NCI-H748 treated with DMSO at 0.1 percent for 48 hours (cell line): Measurements from ENCODE around the gene THSD7B.
"Not testable (repeated sequence)": the region's sequence is repeated elsewhere in the genome, so short reads cannot be mapped to it uniquely, and the experiment has no call there.

ENCODE experiments used
- DNase-seq: peaks from one replicate; lab custom pipeline; 2025; lab: John Stamatoyannopoulos, UW

Gene THSD7B

DNA sequence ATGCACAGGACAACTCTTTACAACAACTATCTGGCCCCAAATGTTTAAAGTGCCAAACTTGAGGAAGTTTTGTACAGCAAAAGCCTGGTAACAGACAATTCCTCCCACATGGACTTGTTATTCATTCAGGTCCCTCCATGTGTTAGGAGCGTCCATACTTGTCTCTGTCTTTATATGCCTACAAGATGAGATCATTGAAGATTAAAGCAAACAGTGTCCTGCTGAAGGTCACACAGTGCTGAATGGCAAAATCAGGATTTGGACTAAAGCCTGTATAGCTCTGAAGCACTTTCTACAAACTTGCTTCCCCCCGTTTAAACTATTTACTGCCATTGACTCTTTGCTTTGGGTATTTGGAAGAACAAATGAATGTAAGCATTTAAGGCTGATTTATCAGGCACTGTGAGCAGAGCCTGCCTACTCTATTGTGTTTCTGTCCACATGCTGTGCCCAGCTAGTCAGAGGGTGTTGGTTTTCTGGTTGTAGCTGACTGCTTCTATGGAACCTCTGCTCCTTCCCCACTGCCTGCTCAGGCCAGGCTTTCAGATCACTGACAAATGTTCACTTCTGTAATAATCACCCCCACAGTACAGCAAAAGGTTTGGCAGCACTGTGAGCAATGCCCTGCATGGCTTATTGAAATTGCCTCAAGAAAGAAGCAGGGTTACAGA lies 274.3 kb downstream of the THSD7B start:
- no peak for DNase-seq

DNA sequence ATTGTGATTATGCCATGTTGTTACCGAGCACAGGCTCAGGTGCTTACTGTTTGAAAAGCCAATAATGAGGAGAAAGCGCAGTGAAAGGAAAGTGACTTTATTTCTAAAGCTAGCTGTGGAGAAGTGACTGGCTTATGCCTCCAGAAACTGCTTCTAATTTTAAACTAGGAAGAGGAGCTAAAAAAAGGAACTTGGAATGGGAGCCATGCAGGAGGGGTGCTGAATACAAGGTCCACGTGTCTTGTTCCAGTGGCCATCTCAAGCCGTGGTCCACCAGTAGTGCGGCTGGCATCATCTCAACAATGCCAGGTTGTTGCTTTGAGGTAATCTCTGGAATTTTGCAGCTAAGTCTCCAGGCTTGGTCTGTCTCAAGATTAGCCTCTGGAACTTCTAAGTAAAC lies 282.0 kb downstream of the THSD7B start:
- DNase-seq: no peak

DNA sequence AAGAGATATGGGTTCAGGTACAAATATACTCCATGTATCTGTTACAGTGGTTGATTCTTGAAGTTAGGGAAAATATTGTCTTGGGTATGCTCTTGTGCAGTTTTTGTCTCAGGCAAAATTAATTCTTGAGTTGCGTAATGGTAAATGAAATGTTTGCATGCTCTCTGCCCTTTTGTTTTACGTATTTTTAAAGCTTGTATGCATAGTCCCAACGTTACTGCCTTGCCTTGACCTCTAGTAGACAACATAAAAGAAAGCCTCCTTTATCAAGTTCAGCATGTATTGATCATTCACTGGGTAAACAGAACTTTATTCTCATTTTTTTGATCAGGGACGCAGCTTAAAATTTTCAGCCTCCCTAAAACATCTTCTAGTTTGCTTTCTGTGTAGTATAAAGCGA lies 283.1 kb downstream of the THSD7B start:
- no peak for DNase-seq

DNA sequence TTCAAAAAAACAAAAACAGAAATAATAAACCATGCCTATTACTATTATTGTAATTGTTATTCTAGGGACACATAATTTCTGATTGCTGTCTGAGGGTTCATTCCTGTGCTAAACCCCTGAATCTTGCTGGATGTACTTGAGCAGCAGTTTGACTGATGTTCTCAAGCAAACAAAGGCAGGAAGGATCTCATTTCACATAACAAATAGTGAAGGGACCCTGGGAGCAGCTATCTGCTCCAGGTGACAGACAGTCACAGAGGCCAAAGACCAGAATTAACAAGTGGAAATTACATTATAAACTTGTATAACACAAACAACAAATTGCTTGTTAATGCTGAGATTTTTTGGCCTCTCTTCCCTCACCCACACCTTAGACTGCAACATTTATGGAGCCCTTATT lies 284.2 kb downstream of the THSD7B start:
- no peak for DNase-seq

DNA sequence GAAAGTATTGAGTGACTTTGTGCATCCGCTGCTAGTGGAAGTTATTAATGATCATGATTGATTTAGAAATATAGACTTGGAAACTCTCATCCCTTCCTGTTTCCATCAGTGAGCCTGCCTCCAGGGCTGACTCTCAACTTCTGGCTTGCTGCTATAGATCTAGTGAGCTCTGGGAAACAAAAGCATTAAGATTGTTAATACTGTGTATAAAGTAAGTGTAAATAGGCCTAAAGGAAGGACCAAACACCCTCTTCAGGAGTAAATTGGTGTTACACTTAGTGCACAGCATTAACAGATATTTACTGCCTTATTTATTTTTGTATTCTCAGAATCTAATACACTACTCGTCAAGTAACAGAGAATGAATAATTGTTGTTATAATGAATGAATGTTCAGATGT lies 285.6 kb downstream of the THSD7B start:
- DNase-seq: no peak

DNA sequence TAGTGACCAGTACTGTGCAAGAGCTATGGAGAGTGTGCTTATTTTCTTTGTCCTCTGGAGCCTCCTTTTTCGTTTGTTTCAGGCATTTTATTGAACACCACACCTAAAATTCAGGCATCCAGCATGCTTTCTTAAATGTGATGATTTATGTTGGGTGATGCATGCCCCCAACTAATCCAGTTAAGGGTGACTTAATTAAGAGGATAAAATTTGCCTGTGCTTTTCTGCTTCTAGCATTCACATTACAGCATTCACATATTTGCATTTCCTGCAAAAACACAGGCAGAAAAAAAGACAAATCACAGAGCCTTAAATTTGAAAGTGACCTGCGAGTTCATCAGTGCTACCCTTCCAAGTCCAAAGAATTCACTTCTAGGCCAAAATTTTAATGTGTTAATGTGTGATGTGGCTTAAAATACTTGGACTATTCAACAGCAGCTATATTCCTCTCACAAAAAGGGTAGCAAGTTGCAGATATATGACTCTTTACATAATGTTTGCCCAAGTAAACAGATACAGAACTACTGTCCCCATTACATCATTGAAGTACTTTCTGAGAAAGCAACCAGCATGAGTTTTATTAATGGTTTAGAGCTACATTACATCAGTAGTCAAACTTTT lies 286.5 kb downstream of the THSD7B start:
- DNase-seq: no peak

DNA sequence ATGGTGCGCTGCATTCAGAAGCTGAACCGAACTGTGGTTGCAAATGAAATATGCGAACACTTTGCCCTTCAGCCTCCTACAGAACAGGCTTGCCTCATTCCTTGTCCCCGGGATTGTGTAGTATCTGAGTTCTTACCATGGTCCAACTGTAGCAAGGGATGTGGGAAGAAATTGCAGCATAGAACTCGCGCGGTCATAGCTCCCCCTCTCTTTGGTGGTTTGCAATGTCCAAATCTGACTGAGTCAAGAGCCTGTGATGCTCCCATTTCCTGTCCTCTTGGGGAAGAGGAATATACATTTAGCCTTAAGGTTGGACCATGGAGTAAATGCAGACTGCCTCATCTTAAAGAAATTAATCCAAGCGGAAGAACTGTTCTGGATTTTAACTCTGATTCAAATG lies 291.4 kb downstream of the THSD7B start:
- DNase-seq: no peak

DNA sequence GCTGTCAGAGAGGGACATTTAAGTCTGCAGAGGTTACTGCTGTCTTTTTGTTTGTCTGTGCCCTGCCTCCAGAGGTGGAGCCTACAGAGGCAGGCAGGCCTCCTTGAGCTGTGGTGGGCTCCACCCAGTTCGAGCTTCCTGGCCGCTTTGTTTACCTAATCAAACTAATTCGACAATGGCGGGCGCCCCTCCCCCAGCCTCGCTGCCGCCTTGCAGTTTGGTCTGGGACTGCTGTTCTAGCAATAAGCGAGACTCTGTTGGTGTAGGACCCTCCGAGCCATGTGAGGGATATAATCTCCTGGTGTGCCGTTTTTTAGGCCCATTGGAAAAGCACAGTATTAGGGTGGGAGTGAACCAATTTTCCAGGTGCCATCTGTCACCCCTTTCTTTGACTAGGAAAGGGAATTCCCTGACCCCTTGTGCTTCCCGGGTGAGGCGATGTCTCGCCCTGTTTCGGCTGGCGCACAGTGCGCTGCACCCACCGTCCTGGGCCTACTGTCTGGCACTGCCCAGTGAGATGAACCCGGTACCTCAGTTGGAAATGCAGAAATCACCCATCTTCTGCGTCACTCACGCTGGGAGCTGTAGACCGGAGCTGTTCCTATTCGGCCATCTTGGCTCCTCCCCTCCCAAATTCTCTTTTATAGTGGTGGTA lies 310.9 kb downstream of the THSD7B start:
- not testable (repeated sequence) for DNase-seq

DNA sequence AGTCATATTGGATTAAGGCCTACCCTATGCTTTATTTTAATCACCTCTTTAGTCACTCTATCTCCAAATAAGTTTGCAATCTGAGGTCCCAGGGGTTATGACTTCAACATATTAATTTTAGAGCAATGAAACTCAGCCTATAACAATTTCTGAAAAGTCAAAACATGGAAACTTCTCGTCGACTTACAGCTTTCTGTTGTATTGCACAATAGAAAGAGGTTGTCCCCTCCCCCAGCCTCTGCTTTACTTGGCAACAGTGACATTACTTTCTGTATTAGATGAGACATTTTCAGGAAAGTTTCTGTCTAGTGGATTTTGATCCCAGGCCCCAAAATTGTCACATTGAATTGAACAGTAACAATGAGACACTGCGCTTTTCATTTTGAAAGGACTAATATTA lies 326.4 kb downstream of the THSD7B start:
- no peak for DNase-seq

DNA sequence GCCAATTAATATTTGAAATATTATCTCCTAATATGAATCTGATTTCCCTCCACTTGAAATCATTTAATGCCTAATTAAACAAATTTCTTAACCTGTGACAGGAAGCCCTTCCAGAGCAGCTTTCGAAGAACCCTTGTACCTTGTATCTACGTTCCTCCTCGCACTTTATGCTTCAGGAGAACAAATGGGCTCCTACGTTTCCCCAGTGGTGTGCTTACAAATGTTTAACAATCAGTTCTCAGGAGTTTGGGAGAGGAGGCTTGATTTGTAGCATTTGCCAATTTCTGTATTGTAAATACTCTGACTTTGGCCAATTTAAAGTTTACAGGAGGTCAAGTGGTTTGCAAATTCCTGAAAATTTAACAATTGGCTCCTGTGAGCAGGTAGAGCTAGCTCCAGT lies 327.8 kb downstream of the THSD7B start:
- no peak for DNase-seq

DNA sequence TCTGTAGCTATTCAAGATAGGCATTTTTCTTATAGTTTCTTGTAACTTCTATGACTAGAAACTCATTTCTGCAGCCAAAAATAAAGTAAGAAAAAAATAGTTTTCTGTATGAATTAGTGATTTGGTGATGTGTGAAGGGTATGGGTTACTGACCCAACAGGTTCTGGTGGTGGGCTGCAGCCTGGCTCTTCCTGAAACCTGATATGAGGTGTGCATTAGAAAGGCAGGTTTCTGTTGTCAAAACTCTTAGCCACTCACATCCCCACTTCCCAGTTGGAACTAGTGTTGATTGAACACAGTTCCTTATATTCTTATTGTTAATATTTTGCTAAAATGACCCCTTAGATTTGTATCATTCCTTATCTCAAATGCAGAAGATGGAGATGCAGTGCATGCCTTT lies 330.8 kb downstream of the THSD7B start:
- no peak for DNase-seq

DNA sequence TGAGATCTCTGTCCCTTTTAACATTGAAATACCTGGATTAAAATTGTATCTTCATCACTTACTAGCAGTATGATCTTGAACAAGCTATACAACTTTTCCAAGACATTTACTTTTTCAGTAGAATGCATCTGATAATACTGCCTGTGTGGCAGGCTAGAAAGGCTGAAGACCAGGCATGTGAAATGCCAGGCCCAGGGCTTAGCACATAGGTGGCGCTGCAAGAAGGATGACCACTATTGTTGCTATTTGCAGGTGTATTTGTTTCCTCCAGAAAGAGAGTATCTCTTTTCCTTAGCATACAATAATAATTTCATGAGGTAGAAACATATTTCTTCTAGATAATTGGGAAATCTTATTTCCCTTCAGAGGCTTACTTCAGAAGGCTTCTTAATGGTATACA lies 331.3 kb downstream of the THSD7B start:
- no peak for DNase-seq

DNA sequence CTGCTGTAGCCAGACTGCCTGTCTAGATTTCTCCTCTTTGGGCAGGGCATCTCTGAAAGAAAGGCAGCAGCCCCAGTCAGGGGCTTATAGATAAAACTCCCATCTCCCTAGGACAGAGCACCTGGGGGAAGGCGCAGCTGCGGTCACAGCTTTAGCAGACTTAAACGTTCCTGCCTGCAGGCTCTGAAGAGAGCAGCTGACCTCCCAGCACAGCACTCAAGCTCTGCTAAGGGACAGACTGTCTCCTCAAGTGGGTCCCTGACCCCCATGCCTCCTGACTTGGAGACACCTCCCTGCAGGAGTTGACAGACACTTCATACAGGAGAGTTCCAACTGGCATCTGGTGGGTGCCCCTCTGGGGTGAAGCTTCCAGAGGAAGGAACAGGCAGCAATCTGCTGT lies 336.5 kb downstream of the THSD7B start:
- not testable (repeated sequence) for DNase-seq

DNA sequence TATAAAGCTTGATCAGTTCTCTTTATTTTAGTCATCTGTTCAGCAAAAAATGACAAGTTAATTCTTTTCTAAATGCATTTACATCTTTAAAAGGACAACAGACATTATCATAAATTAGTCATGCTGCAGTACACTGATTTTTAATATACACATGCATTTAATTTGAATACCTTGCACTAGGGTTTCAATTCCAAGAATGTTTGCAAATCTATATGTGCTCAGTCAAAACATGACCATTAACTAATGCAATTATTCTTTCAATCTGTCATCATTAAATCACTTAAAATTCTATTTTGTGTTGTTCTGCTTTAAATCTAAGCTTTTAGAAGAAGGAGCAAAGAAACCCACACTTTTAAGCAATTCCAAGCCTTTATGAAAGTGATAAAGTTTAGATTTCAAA lies 342.6 kb downstream of the THSD7B start:
- DNase-seq: no peak

DNA sequence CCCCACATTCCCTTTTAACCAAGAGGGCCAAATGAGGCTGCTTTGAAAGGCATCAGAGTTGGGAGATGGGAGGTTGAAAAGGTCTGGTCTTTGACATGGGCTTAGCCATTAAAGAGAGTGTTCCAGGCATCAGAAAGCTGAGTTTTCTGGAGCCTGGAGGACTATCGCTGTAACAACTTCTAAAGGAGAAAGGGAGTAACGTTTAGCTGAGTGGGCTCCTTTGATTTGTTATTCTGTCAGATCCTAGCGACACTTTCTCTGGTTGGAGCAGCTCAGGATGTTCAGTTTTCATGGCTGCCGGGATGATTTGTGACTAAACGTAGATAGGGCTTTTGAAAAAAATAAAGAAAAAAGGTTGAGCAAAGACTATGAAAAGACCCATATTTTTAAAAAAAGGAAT lies 346.6 kb downstream of the THSD7B start:
- DNase-seq: no peak

DNA sequence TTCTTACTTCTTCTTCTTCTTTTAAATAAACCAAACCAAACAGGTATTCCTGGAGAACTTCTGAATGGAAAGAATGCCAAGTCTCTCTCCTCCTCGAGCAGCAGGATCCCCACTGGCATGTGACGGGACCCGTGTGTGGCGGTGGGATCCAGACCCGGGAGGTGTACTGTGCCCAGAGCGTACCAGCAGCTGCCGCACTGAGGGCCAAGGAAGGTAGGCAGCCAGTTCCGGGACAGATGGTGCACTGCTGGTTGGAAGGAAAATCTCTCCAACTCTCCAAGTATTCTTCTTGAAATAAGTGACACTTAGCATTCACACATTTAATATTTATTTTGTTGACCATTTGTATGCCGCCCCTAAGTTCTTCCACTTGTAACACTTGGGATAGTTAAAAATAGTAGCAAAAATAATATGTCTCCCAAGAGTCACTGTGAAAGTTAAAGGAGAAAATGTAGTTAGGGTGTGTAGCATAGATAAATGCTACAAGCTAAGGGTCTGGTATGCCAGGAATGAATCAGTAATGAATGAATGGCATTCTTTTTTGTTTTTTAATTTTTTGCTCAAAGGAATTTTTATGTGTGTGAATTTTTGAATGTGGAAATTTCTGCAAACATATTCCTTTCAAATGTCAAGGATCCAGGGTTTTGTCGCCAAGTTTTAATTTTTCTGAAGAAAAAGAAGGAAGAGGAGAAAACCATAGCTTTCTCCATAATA lies 349.9 kb downstream of the THSD7B start:
- DNase-seq: no peak

DNA sequence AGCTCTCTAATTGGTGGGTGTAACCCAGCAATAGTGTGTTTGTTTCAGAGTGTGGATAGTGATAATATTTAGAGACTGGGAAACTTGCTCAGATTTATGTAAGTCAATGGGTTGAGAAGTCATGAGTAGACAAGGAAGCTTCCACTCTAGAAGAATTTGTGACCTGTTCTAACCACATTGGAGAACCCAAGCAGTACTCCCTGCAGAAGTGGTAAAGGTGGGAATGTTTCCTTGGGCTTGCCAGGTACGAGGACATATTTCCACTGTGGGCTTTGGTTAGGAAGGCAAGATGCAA lies 350.4 kb downstream of the THSD7B start:
- DNase-seq: no peak

DNA sequence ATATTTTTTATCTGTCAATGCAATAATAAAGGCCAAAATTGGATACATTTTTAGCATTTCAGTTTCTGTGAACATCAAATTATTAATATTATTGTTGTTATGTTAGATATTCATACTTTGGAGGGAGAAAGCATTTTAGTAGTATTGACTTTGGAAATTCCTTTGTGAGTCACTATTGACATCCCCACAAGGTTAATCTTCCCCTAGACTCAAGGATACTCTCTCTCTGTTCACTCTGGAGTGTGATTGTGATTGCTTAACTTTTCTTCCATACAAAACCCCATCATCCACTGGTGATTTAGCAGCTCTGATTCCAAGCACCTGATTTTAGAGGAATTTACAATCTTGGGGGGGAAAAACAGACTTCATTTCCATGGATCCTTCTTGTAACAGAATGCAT lies 352.0 kb downstream of the THSD7B start:
- DNase-seq: no peak

DNA sequence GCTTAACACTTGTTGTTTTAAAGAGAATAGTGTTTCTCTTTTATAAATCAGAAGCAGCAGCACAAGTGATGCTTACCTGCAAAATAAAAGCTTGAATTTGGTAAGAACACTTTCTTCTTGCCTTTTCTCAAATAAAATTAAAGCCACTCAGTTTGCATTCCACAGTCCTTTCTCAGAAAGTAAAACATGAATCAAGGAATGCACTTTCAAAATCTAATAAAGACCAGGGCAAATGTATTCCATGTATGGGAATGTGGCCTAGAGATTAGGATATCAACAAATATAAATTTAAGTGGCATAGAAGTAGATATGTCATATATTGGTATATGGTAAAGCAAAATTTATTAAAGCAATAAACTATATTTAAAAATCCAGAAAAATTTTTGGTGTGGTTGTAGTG lies 352.8 kb downstream of the THSD7B start:
- no peak for DNase-seq

DNA sequence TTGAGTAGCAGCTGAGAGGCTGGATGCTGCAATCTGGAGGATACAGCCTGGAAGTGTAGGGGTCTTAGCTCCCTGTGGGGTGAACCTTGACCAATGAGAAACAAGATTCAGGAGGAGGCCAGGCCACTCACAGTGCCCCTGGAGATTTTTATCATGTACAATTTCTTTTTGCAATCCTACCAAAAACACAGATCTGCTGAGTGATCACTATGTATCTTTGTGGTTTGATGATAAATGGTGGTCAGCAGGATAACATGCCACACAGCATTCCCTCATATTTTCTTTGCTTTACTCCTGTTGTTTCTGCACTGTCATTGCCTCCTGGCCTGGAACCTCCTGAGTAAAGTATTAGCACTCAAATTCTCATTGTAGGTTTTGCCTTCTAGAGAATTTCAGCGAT lies 357.9 kb downstream of the THSD7B start:
- DNase-seq: no peak

DNA sequence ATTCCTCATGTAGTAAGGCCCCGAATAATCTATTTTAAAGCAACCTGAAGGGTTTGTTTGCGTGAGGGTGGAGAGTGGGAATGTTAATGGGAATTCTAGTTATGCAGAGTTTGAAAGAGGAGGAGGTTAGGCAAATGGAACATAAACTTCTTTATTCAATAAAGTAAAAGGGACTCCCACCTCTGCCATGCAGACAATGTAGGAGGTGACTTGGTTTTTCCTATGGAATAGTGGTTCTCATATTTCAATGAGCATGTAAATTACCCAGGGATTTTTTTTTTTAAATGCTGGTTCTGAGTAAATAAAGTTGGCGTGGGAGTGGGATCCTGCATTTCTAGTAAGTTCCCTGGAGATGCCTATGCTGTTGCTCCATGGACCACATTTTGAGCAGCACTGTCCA lies 367.9 kb downstream of the THSD7B start:
- no peak for DNase-seq

DNA sequence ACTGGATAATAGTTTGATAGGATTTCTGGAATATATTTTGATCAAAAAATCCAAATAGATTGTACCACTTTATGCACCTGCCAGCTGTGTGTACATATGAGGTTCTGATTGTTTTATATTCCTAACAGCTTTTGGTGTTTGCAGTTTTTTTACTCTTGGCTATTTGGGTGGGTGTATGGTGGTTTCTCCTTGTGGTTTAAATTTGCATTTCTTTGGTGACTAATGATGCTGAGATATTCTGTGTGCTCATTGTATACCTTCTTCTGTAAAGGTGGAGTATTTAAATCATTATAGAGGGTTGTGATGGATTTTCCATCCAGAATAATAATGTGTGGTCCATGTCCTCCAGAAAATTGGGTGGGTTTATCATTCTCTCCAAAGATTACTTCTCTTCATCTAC lies 372.9 kb downstream of the THSD7B start:
- DNase-seq: no peak

DNA sequence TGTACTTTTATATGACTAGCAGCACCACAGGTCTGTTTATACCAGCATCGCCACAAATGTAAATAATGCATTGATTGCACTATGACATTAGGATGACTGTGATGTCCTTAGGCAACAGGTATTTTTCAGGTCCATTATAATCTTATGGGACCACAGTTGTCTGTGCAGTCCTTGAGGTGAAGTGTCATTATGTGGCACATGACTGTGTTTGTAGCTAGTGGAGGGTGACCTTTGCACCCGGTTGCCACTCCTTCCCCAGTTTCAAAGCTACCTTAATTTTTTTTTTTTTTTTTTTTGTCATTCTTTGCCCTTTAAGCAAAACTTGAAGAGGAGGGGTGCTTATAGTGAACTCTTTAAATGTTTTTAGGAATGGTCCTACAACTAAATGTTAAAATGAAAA lies 386.4 kb downstream of the THSD7B start:
- no peak for DNase-seq
